Testis (tissue), 3 donors: ENCODE results near the gene HDAC6. TPM values are rescaled to one million over a fixed set of nuclear protein-coding genes. Genes with fewer than 3 reads are reported as not detected.

ENCODE experiments used
- DNase-seq: peaks from one replicate; pipeline ENCODE4 v3.0.0-alpha.2; 2019
- H3K27ac ChIP-seq, 2 donors: fragments of 200-600 bp; sonication (generic); one replicate each; pipeline ENCODE4 v1.5.1; 2019
- H3K27me3 ChIP-seq: fragments of 200-600 bp; sonication (generic); one replicate; pipeline ENCODE4 v1.5.1; 2019
- H3K36me3 ChIP-seq: fragments of 200-600 bp; sonication (generic); one replicate; pipeline ENCODE4 v1.5.1; 2017; ENCODE audit warnings: low read depth; ENCODE audit errors: missing control alignments
- H3K4me1 ChIP-seq: fragments of 200-600 bp; sonication (generic); one replicate; pipeline ENCODE4 v1.5.1; 2019
- H3K4me3 ChIP-seq, 2 donors: fragments of 200-600 bp; sonication (generic); one replicate each; pipeline ENCODE4 v1.5.1; 2017 to 2019
- H3K9me3 ChIP-seq: fragments of 200-600 bp; sonication (generic); one replicate; pipeline ENCODE4 v1.5.1; 2017
- POLR2A ChIP-seq: fragments of 450-650 bp; IDR thresholded peaks from one replicate; pipeline ENCODE4 v1.6.1; 2017; ENCODE audit warnings: antibody characterized with exemption, mild to moderate bottlenecking, moderate library complexity
- WGBS, 2 donors: methylation state at CpG; one replicate each; pipeline ENCODE4 v1.1.5; 2018; 5-methylcytosine and 5-hydroxymethylcytosine counted together
- intact Hi-C: fragments of 100-400 bp; cut with DNase I; formaldehyde crosslinking; loops from one replicate; pipeline ENCODE4 v1.15.1; 2023; ENCODE audit warnings: low total_unique reads
- polyA plus RNA-seq: library from polyadenylated mRNA; stranded (reverse); fragments of 350-450 nt; fragmentation: Illumina TruSeq; extraction: RNeasy Lipid Tissue Mini Kit (QIAGEN cat#74804); gene quantifications from one replicate; pipeline ENCODE4 v1.2.3, GENCODE V29; 2014; ENCODE audit warnings: low read depth, low replicate concordance; ENCODE audit not compliant: insufficient read depth
- total RNA-seq, 2 donors: library from RNA; depleted of rRNA; stranded (reverse); fragments of >200 nt; gene quantifications; one replicate each; pipeline ENCODE4 v1.2.3, GENCODE V29; 2016
- TF ChIP-seq, protein P1 (sequence below), 3 experiments: fragments of 450-650 bp in 2 of 3; fragments of 200-600 bp in 1 of 3; sonication (generic) in 1 of 3; IDR thresholded peaks; one replicate each; pipeline ENCODE4 v1.5.1; 2016 to 2019; ENCODE audit warnings: antibody characterized with exemption in 3 of 3, mild to moderate bottlenecking in 2 of 3, moderate library complexity in 1 of 3

Gene HDAC6
- total and polyA plus RNA-seq, 3 donors from 2014 or later = 147 to 269 (median 223) TPM

DNA sequence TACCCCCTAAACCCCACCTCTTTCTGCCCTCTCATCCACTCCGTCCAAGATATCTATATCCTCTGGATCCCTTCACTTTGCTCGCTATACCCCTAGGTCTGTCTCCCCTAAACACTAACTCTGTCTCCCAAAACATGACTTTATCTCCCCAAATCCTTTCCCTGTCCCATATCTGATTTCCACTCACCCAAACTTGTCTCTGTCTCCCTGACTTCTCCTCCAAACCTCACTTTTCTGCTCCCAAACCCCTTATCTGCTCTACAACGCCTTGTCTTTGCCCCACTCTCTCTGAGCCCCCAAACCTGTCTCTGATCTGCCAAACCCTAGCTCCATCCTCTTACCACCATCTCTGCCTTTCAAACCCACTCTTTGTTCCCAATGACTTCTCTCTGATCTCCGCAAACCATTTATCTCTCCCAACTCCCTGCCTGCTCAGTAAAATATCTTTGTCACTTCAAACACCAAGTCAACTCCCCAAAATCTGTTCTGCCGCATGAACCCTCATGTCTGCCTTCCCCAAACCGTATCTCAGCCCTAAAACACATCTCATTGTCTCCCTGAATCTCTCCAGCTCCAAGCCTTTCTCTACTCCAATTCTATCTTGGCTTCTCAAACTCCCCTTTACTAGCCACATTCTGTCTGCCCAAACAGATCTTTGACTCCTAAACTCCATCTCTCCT, 14.9 kb upstream of the HDAC6 start:
- intact Hi-C loops = no loop called here
- Histone ChIP-seq H3K27me3 (no peaks in the 10 kb centered on the region), H3K36me3 (no peaks in the 10 kb centered on the region), H3K9me3 (no peaks in the 10 kb centered on the region), H3K27ac (no peak overlapping the region), H3K4me1 (no peaks in the 10 kb centered on the region), H3K4me3 (no peak overlapping the region)
- no peak for TF ChIP-seq POLR2A
- TF ChIP-seq, protein P1, sequence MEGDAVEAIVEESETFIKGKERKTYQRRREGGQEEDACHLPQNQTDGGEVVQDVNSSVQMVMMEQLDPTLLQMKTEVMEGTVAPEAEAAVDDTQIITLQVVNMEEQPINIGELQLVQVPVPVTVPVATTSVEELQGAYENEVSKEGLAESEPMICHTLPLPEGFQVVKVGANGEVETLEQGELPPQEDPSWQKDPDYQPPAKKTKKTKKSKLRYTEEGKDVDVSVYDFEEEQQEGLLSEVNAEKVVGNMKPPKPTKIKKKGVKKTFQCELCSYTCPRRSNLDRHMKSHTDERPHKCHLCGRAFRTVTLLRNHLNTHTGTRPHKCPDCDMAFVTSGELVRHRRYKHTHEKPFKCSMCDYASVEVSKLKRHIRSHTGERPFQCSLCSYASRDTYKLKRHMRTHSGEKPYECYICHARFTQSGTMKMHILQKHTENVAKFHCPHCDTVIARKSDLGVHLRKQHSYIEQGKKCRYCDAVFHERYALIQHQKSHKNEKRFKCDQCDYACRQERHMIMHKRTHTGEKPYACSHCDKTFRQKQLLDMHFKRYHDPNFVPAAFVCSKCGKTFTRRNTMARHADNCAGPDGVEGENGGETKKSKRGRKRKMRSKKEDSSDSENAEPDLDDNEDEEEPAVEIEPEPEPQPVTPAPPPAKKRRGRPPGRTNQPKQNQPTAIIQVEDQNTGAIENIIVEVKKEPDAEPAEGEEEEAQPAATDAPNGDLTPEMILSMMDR (IDR thresholded peaks at IDR 0.05) = no peak
- DNase-seq = no peak
- 73 to 88% methylated on average over 6 of the region's 6 CpGs for WGBS, 2 donors

DNA sequence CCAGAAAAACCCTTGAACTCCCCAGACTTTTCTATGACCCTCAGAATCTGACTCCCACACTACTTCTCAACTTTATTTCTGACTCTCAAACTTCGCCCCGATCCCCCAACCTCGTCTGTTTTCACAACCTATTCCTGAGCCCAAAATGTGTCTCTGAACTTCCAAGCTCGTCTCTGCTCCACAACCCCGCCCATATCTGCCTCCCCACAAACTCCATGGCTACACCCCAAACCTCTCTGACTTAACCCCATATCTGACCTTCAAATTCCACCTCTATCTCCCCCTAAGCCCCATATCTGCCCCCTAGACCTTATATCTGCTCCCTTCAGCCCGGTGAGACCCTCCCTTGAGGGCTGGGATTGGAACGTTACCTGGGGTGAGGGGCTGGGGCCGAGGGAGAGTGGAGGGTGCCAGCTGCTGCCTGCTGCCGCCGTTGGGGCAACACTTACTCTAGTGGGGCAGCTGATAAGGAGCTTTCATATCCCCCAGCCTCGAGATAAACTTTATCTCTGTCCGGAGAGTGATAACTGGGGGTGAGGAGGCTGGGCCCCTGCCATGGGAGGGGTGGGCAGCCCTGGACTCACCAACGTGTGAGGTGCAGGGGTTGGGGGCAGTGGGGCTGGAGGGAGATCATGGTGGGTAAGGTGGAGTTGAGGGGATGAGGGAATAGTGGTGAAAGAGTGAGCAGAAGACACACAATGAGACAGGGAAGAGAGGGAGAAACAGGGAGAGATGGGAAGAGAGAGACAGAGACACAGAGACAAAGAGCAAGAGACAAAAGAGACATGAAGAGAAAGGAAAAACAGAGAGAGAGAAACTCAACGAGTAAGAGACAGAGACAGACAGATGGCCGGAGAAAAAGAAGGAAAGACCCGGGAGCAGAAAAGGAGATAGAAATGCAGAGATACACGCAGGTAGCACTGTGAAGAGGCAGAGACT, 14.1 kb upstream of the HDAC6 start:
- no peak for DNase-seq
- H3K27ac ChIP-seq = no peak overlapping the region
- WGBS, 2 donors = 60 to 62% methylated on average over 11 to 12 of the region's 17 CpGs
- no peaks in the 10 kb centered on the region for H3K4me1 ChIP-seq
- no peak overlapping the region for H3K4me3 ChIP-seq
- H3K27me3 ChIP-seq = no peaks in the 10 kb centered on the region
- intact Hi-C loops = no loop called here
- no peaks in the 10 kb centered on the region for H3K36me3 ChIP-seq
- TF ChIP-seq, protein P1 (IDR thresholded peaks at IDR 0.05) = no peak
- no peak for TF ChIP-seq POLR2A
- no peaks in the 10 kb centered on the region for H3K9me3 ChIP-seq

DNA sequence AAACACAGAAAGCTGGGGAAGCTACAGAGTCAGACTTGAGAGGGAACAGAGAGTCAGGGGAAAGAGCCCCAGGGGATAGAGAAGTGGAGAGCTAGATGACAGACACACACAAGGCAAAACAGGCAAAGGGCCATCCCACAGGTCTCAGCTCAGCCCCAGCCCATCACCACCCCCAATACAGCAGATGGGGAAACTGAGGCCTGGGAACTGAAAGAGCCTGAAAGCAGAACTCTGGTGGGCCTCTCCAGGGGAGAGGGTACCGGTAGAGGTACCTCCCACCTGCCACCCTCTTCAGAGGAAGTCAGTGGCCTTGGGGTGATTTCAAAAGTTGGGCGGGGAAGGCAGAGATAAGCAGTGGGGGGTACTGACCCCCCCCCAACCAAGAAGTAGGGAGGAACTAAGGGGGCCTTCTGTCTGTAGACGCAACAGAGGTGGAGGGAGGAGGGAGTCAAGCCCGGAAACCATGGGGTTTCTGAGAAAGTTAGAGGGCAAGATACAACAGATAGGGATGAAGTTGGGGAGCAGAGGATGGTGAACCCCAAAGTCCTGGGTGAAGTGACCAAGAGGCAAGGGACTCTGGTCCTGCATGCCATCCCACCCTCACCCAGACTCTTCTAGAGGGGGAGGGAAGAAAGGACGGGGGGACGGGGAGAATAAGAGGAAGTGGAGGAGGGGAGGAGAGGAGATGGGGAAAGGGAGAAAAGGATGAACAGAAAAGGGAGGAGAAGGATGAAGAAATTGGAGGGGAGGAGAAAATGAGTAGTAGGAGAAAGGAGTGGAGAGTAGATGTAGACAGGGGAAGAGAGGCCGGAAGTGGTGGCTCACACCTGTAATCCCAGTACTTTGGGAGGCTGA, 12.3 kb upstream of the HDAC6 start:
- H3K27ac ChIP-seq = no peak overlapping the region
- intact Hi-C loops = no loop called here
- no peaks in the 10 kb centered on the region for H3K9me3 ChIP-seq
- TF ChIP-seq, protein P1 (IDR thresholded peaks at IDR 0.05) = no peak
- no peak for TF ChIP-seq POLR2A
- no peak overlapping the region for H3K4me3 ChIP-seq
- DNase-seq = no peak
- no peaks in the 10 kb centered on the region for H3K4me1 ChIP-seq
- WGBS, 2 donors = 60 to 65% methylated on average over 5 to 7 of the region's 7 CpGs
- no peaks in the 10 kb centered on the region for H3K36me3 ChIP-seq
- H3K27me3 ChIP-seq = no peaks in the 10 kb centered on the region

DNA sequence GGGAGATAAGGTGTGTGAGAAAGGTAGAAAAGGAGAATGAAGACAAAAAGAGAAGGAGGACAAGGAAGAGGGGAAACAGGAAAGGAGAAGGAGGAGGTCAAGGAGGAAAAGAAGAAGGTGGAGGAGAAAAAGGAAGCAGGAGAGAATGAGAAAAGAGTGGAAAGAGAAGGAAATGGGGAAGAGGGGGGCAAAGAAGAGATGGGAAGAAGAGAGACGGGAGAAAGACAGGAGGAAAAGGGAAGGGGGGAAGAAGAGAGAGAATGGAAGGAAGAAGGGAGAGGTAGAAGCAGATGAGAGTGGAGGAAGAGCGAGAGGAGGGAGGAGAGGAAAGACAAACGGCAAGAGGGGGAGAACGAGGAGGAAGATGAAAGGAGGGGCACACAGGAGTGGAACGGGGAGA, 11.4 kb upstream of the HDAC6 start:
- Histone ChIP-seq H3K4me1 (no peaks in the 10 kb centered on the region), H3K4me3 (no peak overlapping the region), H3K27me3 (no peaks in the 10 kb centered on the region), H3K27ac (no peak overlapping the region), H3K36me3 (no peaks in the 10 kb centered on the region), H3K9me3 (no peaks in the 10 kb centered on the region)
- TF ChIP-seq, protein P1 (IDR thresholded peaks at IDR 0.05) = no peak
- TF ChIP-seq POLR2A = no peak
- 61 to 71% methylated on average over 5 of the region's 5 CpGs for WGBS, 2 donors
- intact Hi-C loops = no loop called here
- DNase-seq = no peak
